Omental fat pad (tissue), 4 donors: Measurements from ENCODE around the gene PATZ1. TPM values are rescaled to one million over a fixed set of nuclear protein-coding genes. Genes with fewer than 3 reads are reported as not detected.

Source experiments
- ATAC-seq: fragments of 150-250 bp; one replicate; pipeline ENCODE4 v1.9.1; 2016; ENCODE audit warnings: mild to moderate bottlenecking, moderate library complexity; ENCODE audit not compliant: low FRiP score
- DNase-seq: peaks from one replicate; pipeline ENCODE4 v3.0.0-alpha.2; 2019; ENCODE audit warnings: low spot score
- total RNA-seq, 4 donors: library from RNA; depleted of rRNA; stranded (reverse); fragments of >200 nt; gene quantifications; one replicate each; pipeline ENCODE4 v1.1.0, GENCODE V29; 2016
- TF ChIP-seq, protein P1 (sequence below), 3 donors: fragments of 450-650 bp; IDR thresholded peaks; one replicate each; pipeline ENCODE4 v1.5.1; 2016 to 2017; ENCODE audit warnings: antibody characterized with exemption in 3 of 3, mild to moderate bottlenecking in 3 of 3, moderate library complexity in 2 of 3

The PATZ1 gene
- total RNA-seq, 4 donors from 2014 or later, result 10.8 to 15.4 (median 14.8) TPM

DNA sequence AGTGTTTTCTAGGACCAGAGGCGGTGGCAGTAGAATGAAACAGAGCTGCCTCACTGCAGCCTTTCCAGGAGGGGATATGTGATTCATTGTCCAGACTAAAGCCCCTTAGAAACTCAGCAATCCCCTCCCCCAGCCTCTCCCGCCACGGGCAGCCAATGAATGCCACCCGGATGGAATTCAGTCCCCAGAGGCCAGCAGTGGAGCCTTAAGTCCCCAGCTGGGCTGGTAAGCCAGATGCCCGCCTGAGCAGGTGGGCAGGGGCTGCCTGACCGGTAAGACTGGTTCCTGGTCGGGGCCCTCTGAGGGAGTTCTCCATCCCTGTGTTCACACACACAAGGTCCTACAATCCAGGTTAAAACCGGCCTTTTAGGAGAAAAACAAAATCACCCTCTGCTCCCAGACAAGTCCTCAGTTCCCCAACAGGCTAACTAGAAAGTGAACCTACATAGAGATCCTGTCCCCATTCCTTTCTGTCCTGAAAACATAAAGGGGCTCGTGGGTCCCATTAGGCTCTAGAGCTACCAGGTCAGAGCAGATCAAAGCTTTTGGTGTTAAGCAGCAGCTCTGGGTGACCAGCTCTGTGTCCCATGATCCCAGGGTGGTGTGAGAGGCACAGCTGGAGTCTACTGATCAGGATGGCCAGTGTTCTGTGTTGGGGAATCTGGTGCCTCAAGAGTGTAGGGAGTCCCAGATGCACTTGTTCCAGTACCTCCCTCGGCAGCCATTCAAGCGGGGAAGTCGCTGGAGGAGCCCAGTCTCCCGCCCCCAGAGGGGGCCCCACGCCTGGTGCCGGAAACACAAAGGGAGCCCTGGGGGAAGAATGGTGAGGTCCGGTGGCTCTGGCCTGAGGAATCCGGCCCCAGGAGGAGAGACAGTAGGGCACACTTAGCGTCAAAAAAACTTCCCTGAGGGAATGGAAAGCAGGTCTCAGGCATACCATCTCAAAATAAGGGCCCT is 2.6 kb downstream of the PATZ1 start:
- no peak for ATAC-seq
- DNase-seq, result no peak
- TF ChIP-seq, protein P1, sequence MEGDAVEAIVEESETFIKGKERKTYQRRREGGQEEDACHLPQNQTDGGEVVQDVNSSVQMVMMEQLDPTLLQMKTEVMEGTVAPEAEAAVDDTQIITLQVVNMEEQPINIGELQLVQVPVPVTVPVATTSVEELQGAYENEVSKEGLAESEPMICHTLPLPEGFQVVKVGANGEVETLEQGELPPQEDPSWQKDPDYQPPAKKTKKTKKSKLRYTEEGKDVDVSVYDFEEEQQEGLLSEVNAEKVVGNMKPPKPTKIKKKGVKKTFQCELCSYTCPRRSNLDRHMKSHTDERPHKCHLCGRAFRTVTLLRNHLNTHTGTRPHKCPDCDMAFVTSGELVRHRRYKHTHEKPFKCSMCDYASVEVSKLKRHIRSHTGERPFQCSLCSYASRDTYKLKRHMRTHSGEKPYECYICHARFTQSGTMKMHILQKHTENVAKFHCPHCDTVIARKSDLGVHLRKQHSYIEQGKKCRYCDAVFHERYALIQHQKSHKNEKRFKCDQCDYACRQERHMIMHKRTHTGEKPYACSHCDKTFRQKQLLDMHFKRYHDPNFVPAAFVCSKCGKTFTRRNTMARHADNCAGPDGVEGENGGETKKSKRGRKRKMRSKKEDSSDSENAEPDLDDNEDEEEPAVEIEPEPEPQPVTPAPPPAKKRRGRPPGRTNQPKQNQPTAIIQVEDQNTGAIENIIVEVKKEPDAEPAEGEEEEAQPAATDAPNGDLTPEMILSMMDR (IDR thresholded peaks at IDR 0.05), result no peak

DNA sequence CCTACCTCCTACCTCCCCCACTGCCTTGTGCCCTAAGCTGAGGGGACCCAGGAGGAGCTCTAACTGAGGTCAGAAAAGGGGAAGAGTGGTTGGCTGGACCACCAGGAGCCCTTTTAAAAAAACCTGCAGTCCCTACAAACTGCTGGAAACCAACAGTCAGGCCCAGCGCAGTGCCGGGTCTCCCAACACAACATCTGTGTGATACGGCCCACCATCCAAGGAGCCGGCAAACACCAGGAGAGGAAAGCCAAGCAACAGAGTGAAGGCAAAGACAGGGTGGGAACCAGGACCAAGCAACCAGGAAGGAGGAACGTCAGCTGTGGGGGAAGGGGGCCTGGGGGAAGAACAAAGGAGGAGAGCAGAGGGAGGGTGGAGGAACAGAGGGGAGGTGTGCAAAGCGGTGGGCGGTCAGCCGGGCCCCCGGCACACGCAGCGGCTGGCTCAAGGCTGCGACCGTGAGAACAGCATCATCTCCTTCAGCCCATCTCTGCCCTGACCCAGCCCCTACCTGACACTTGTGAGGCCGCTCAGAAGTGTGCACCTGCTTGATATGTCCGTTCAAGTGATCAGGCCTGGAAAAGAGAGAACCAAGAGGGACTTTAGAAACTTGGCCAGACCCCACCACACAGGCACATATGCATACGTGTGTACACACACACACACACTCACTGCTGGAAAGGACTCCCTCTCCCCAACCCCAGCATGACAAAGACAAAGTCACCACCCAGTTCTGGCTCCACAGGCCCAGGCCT is 3.6 kb downstream of the PATZ1 start:
- no peak for DNase-seq
- no peak for ATAC-seq
- TF ChIP-seq, protein P1 (IDR thresholded peaks at IDR 0.05), result no peak

DNA sequence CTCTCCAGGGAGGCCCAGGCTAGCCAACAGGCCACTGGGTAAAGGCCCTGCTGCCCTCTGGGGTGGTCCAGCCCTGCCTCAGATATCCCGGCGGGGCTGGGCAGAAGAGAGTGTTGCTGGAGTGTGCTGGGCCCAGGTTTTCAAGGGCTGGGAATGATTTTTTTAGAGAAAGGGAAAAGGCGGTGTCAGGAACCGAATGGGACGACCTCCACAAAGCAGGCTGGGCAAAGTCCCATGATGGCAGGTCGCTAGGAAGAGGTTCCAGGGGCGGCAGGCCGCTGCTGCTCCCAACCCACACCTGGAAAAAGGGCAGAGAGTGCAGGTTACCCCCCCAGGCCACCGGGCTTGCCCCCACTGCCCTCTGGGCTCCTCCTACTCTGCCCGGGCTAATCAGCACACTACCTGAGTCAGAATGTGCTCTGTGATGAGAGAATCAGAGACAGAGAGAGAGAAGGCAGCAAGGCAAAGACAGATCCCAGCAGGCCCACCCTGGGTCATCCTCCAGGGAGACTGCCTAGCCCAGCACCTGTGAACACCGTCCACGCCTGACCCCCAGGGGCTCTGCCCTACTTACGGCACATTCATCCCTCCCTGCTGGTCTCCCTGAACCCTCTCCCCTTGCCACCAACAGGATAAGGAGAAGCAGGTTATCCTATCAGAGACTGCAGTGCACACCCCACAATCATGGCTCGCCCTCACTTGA is 4.6 kb downstream of the PATZ1 start:
- TF ChIP-seq, protein P1 (IDR thresholded peaks at IDR 0.05), result no peak
- no peak for DNase-seq
- no peak for ATAC-seq

DNA sequence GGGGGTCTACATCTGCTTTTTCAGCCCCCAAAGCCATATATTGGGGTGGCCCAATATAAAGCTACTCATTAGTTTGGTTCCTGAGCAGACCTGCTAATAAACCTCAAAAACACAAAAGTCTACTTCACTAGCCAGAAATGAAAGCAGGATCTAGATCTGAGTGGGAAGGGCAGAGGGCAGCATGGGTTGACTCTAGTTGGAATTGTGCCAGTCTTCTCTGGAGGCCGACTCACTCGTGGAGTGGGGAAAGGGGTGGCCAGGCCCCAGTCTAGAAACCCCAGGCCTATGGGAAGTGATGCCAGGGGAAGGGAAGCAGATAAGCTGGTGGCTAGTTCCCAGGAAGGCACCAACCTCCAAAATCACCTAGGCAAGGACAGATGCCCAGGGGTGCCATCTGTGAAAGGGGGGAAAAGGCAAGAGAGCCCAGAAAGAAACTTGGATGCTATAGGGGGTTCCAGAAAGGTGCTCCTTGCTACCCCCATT is 5.3 kb downstream of the PATZ1 start:
- ATAC-seq, result no peak
- TF ChIP-seq, protein P1 (IDR thresholded peaks at IDR 0.05), result no peak
- DNase-seq, result no peak

DNA sequence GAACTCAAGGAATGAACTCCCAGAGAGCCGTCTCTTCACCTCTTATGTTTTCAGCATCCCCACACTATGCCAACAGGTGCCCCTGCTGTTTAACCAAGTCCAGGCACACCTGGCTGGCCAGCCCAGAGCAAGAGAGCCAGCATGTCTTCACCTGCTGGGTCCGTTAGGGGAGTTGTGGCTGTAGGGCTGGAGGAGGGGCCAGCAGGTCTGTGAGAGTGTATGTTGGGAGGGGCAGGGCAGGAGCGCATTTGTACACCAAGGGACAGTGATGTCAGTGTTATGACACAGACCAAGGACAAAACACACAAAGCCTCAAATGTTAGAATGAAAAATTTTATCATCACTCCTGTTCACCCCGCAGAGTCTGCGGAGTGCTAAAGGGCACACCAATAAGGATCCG is 5.8 kb downstream of the PATZ1 start:
- TF ChIP-seq, protein P1 (IDR thresholded peaks at IDR 0.05), result no peak
- DNase-seq (no peak), ATAC-seq (no peak)

DNA sequence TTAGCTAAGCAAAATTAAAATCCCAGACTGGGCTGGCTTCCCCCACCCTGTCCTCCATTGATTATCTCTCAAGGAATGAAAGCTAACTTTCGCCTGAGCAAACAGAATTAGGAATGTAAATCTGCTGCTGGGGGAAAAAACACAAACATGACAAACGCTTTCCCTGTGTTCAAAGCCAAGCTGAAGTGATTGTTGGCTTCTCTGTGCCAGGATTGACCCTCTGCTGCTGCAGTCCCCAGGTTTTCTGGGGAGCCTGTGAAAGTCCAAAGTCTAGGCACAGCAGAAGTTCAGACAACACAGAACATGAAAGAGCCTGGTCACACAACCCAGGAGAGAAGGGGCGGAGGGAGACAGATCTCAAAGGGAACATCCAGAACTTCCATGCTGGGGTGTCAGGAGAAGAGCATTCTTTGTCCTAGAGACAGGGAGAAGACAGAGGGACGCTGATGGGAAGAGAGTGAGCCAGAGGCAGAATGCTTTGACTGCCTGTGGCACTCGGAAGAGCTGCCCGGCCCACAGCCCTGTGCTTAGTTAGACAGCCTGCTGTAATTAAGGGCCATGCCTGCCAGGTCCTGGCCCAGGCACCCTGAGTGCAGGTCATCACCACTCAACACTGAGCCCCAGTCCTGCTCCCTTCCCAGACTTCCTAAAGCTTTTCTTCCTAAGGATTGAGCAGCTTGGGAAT is 6.9 kb downstream of the PATZ1 start:
- TF ChIP-seq, protein P1 (IDR thresholded peaks at IDR 0.05), result no peak
- DNase-seq (no peak), ATAC-seq (no peak)
